HG02678 (cell line): ENCODE measurements around the gene CLEC2D.
A peak's percentile ranks its signal among the peaks of the same experiment; 100 is the strongest.
"Not testable (repeated sequence)": the region's sequence is repeated elsewhere in the genome, so short reads cannot be mapped to it uniquely, and the experiment has no call there.

Experiments
- ATAC-seq: cut with Tn5 transposase; IDR thresholded peaks from one replicate; pipeline ENCODE4 v1.9.1; 2021; ENCODE audit warnings: mild to moderate bottlenecking, moderate library complexity; ENCODE audit not compliant: unreplicated experiment

CLEC2D gene, protein sequence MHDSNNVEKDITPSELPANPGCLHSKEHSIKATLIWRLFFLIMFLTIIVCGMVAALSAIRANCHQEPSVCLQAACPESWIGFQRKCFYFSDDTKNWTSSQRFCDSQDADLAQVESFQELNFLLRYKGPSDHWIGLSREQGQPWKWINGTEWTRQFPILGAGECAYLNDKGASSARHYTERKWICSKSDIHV

DNA sequence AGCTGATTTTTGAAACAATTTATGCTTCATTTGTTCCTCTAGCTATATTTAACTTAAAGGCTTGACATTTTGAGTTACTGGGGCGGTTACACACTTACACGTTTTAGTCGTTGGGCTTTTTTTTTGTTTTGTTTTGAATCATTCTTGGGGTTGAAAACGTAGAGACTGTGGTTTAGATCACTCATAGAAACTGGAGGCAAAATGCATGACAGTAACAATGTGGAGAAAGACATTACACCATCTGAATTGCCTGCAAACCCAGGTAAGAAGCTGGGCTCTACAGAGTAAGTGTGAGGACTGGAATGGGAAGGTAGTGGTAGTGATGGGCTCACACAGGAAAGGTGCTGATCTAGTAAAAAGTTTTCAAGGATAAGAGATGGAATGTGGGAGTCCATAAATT lies at the start of gene CLEC2D:
Gene CLEC2D (plus strand): TSS at position 180 of the 400 bp plus-strand sequence. CDS start 22 bp downstream, at position 202.
- peak; percentile 52 for ATAC-seq

DNA sequence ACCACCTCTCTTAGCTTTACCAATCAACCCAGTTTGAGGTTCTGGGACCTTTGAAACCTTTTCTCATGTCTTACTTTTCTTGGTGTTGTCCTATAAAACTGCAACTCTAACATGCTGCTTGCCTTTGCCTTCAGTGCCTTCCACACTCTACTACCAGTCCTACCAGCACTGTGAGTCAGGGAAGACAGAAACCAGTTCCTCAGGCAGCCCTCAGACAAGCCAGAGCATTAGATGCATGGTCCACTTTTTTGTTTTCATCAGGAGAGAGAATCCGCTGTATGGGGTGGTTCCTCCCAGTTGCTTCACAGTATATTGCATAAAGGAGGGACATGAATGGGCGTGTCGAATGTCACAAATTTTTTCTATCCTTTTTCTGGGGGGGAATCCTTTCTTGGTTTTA lies 44.5 kb upstream of the CLEC2D start:
- ATAC-seq = no peak

DNA sequence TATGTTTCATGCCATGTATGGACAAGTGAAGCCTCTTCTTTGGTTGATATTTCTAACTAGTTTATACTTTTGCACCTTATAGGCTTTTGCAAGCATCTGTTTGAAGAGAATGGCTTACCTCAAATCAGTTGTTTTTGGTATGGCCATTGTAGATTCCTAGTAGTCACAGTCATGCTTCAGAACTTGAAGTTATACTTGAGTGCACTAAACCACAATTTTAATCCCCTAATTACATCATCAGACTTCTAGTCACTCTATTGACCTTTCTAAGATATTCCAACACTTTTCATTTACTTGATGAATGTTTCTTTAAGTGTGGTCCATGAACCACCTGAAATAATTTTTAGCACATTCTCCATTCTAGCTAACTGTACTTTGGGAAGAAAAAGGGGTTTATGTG lies 43.2 kb upstream of the CLEC2D start:
- no peak for ATAC-seq

DNA sequence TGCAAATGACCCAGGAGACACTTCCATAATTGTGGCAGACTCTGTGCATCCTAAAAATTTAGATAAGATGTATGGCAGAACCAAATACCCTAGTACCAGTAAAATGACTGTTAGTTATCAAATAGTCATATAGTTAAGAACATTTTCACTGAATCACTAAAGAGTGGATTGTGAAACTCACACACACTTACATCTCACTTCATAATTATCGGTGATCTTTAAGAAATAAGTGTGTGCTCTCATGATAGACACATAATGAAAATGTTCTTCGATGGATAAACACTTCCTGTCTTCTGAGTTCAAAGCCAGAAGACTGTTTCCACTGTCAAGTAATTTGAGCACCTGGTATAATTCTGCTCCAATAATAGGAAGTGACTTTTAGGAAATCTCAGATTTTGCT lies 42.7 kb upstream of the CLEC2D start:
- ATAC-seq = no peak

DNA sequence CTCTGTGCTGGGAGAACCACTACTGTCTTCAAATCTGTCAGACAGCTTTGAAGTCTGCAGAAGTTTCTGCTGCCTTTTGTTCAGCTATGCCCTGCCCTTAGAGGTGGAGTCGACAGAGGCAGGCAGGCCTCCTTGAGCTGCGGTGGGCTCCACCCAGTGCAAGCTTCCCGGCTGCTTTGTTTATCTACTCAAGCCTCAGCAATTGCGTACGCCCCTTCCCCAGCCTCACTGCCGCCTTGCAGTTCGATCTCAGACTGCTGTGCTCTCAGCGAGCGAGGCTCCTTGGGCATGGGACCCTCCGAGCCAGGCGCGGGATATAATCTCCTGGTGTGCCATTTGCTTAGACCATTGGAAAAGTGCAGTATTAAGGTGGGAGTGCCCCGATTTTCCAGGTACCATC lies 36.7 kb upstream of the CLEC2D start:
- no peak for ATAC-seq

DNA sequence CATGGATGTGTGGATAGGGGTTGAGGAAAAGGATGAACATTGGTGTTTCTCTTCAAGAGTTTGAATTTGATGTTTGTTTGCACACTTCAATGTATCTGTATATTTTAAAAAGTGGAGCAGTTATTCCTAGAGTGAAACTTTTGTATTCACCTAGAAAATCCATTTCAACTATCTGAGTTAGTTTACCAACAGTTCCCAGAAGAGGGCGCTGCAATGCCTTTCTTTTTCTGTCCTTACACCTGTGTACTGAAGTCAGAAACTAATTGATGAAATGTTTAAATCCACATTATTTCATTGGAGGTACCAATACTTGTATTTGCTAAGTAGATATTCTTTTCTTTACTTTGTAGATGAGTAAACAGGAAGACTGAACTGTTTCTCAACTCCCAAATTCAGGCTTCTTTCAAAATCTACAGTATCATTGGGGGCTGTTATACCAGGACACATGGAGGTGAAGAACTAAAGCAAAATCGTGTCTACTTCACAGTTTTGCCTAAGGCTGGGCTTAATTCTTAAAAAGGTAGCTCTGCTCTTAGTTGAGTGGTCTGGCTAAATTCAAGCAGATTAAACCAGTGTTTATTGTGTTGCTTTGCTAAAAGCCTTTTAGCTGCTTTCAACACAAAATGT lies 35.2 kb upstream of the CLEC2D start:
- ATAC-seq = peak; percentile 59

DNA sequence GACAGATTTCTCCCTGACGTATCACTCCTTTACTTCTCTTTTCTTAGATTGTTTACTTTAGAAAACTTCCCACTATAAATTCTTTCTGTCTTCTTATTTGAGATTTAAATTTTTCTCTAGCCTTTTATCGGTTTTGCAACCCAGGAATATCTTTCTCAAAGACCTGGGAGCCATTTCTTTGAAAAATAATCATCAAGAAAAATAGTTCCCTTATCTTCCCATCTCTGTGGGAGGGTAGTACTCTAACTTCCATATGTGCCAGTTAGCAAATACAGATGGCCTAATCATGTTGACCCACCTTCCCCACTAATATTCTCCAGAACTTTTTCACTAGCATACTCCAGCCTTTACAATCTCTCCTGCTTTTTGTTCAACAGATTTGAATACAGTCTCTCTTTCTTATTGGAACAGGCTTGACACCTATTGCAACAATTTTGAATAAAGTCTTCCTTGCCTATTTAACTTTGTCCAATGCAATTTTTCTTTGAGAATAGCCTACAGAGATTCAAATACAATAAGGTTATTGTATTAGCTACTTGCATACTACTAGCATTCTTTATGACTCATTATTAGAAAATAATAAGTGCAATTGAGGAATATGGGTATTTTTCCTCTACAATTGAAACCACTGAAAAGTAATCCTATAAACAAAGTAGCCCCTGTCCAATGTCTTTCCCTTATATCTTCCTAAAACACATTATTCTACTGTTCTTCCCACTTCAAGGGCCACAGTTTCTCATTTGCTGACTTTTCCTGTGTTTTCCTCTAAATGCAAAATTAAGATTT lies 34.4 kb upstream of the CLEC2D start:
- ATAC-seq = no peak

DNA sequence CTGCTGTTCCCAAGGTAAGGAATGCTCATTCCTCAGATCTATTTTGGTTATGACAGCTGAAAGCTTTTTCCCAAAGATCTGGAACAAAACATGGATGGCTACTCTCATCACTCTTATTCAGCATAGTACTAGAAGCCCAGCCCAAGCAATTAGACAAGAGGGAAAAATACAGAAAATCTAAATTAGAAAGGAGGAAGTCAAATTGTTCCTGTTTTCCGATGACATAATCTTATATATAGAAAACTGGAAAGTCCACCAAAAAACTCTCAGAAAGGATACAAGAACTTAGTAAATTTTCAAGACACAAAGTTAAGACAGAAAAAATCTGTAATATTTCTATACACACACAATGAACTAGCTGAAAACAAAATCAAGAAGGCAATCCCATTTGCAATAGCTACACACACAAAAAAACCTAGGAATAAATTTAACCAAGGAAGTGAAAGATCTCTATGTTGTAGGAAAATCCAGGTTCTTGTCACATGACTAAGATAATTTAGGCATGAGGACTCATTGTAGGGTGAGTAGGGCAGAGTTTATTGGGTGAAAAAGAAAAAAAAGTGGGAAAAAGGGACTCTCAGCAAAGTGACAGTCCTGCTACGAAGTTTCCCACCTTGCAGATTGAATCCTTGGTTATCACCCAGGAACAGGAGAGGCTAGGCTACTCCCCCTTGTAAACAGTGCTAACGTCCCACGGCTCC lies 33.2 kb upstream of the CLEC2D start:
- ATAC-seq = no peak

DNA sequence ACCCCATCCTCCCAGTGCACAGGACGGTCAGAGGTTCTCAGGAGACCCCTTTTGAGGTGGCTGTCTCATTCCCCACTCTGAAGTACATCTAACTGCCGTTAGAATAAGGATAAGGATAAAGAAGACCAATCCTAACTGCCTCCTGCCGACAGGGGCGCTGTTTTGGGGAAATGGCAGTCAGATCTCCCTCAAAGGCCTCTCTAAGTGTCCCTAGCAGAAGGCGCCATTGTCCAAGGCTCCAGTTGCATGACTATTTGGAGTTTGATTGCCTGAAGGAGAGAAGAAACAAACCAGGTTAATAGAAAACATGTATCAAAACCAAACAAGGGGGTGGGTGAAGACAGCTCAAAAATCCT lies 32.7 kb upstream of the CLEC2D start:
- ATAC-seq = no peak

DNA sequence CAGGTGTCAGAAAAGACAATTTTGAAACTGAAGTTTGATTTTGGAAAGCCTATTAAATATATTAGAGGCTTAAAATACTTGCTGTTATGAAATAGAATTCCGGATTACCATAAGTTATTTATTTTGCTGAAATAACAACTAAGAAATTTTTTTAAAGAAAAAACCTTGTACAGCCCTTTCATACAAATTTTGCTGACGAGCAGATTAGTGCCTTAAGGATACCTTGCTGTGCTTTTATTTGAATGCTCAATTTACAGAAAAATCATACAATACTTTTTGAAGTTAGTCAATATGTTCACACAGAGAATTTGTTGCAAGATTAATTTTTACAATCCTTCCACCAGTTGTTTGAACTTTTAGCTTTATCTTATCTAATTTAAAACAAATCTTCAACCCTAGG lies 29.5 kb upstream of the CLEC2D start:
- no peak for ATAC-seq

DNA sequence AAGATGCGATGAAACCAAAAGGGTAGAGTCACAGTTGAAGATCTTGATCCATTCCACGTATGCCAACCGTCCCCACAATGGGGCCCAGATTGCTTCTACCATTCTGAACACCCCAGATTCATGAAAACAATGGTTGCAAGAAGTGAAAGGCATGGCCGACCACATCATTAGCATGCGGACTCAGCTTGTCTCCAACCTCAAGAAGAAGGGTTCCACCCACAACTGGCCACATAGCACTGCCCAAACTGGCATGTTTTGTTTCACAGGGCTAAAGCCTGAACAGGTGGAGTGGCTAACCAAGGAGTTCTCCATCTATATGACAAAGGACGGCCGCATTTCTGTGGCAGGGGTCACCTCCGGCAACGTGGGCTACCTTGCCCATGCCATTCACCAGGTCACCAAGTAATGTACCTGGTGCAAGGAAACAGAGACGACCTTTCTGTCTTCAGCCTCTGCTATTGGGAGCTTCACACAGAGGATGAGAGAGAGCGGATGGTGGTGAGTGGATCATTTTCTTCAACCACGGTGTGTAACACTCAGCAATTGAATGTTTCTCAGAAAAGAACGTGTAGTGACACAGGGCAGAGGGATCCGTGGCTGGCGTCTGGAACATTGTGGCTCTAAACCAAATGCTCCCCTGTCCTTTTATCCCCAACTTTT lies 26.8 kb upstream of the CLEC2D start:
- no peak for ATAC-seq

DNA sequence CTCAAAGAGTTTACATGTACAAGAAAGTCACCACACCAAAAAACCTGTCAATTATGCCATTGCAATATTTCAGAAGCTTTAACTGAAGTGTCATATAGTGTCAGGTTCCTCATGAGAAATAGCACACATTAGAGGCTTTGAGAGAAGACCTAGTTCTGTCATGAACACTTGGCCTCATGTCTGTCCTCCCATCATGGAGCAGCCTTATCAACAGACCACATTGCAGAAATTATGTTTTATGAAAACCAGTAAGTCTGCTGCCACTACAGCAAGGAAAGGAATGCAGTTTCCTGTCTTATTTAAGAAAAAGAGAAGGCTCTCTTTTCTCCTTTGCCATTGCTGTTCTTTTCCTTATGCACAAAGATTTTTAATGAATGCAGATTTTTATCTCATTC lies 26.2 kb upstream of the CLEC2D start:
- ATAC-seq = no peak

DNA sequence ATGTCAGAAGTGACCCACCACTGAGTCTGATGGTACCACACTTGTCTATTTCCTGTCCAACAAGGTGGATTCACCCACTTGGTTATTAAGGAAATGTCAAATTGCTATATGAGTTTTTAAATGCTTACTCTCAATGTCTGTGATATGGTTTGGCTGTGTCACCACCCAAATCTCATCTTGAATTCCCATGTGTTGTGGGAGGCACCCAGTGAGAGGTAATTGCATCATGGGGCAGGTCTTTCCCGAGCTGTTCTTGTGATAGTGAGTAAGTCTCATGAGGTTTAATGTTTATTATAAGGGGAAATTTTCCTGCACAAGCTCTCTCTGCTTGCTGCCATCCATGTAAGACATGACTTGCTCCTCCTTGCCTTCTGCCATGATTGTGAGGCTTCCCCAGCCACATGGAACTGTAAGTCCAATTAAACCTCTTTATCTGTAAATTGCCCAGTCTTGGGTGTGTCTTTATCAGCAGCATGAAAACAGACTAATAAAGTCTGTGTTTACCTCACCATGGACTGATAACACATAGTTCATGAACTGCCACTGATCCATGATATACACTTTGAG lies 24.4 kb upstream of the CLEC2D start:
- ATAC-seq = not testable (repeated sequence)

DNA sequence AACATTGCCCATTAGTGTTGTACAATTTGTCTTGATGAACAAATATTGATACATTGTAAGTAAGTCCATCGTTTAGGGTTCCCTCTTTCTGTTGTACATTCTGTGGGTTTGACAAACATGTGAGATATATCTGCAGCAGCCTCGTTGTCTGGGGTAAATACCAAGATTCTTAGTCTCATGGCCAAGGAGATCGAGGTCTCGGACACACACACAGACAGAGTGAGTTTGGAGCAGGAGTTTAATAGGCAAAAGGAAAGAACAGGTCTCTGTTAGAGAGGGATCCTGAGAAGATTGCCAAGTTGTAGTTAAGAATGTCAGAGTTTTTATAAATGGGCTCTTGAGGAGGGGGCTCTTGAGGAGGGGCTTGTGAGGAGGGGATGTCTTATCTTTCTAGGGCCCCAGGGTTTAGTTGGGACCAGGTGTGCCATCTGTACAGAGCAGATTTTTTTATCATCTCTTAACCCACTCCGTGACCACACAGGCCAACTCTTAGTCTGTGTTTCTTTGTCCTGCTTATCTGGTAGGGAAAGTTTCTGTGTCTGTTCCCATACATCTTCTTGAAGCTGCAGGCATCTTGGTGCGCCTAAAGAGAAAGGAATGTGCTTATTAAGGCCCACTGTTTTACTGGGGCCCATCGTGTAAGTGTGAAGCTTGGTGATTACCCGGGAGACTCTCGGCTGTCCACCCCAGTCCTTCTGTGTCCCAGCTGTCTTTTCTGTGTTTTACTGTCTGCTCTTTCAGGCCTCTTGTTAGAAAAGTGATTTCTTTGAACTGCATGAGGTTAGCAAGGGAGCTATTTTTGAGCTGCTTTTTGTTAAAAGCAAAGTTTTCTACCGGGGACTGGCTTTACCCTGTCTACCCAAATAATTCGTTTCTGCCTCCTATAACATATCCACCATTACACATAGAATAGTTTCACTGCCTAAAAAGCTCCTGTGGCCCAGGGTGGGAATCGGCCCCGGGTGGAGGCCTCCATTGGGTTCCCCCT lies 22.4 kb upstream of the CLEC2D start:
- no peak for ATAC-seq

DNA sequence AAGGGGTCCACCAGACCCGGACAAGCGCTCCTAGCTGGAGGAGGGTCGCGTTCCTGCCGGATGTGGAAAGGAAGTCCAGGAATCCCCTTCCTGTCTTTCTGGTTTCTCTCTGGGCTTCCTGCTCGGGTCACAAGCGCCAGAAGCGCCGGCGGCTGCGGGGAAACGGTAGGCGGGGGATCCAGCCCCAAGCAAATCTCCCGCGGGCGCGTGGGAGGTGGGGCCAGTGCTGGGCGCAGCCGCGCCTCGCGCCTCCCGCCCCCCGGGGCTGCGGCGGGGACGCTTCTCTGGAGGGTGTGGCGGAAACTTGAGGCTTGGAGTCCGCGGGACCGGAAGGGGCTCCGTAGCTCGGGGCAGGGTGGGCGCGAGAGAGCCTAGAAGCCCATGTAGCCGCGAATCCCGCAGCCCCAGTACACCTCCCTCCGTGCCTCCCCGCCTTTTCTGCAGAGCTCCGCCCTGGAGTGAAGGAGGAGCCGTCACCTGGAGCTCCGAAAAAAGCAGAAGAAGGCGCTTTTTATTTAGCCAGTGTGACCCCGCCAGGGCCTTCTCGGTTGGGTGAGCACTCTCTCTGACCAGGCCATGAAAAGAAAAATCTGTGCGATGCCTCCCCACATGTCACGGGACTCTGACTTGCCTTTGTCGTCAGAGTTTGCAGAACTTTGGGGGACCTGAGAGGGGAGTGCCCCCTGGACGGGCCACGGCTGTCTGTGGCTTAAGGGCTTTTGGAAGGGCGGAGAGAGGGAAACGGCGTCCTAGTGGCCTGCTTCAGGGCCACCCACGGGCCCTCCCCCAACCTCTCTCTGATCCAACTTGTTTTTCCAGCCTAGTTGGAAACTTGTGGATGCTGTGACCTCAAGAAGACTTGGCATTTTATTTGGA lies 21.4 kb upstream of the CLEC2D start:
- peak; percentile 71 for ATAC-seq

DNA sequence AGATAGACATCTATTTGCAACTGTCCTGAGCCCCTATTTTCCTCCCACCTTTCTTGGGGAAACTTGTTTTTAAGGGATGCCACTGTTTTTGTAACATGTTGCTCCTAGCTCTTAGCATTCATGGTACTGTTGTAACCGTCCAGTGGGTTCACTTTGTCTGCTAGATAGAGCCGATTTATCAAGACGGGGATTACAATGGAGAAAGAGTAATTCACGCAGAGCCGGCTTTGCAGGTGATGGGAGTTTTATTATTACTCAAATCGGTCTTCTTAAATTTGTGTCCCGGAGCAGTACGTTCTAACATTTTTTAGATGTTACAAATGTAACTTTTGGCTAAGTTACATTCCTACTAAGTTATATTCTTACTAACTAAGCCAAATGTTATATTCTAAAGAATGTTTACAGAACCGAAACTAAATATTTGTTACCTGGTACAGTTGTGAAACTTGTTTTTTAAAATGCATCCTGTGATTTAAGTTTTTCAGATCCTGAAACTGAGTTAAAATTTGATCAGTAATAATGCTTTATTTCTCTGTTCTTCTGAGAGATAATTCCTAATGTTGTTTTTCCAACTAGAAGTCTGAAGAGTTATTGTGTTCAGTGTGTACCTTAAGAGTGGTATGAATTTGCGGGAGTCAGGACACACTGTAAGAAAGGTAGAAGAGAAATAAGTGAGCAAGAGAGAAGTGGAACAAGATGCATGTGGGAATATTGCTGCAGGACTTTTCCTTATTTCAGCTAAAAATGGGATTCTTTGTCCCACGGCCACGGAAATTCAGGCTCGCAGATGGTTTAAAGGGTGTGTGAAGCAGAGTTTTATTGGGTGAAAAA lies 20.6 kb upstream of the CLEC2D start:
- ATAC-seq = no peak

DNA sequence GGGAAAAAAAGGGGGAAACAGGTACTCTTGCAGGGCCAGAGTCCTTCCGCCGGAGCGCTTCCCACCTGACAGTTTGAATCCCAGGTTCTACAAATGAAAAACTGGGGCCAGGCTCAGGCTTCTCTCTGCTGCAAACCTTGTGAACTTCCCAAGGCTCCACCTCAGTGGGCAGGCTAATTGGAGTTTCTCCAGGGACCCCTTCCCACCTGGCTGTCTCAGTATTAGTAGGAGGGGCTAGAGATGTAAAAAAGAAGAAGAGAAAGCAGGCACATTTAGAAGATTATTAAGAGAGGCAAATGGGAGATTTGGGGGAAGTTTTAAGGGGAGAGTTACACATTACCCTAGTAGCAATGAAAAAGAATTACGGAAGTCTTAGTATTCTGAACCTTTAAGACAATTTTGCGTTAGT lies 20.0 kb upstream of the CLEC2D start:
- no peak for ATAC-seq

DNA sequence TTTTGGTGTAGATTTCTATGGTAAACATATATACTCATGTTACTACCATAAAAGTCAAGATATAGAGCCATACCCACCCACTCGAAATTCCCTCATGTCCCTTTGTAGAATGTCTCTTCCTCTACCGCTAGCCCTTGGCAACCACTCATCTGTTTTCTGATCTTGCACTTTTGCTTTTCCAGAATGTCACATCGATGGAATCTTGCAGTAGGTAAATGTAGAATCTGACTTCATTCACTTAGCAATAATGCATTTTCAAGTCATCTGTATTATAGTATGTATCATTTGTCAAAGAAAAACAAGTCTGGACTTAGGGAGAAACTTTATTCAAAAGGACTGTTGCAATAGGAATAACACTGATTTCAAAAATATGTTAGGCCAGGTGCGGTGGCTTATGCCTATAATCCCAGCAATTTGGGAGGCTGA lies 19.3 kb upstream of the CLEC2D start:
- ATAC-seq = no peak
